ENCODE data around the gene MRPL23. TPM values are rescaled to one million over a fixed set of nuclear protein-coding genes. Genes with fewer than 3 reads are reported as not detected.

Gene MRPL23
- total RNA-seq, 1 experiment from 2014 or later: 109 TPM

DNA sequence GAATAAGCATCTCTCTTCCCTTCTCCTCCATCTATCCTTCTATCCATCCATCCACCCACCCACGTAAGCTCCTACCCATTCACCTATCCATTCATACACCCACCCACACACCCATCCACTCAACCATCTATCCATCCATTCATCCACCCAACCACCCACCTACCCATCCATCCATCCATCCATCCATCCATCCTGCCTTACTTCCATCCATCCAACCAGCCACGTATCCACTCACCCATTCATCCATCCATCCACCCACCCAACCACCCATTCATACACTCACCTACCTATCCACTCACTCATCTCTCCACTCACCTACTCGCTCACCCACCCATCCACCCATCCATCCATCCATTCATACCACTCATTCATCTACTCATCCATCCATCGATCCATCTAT lies 14.5 kb upstream of the MRPL23 start:
- BruUV-seq (replicated peaks): no TSS peak
- Histone ChIP-seq H3K27ac (ENCODE audit: low read depth, low read length) (no peak overlapping the region), H3K9me2 (ENCODE audit: insufficient read depth) (no peaks in the 10 kb centered on the region), H3K9ac (ENCODE audit: low read length) (no peak overlapping the region), H2AFZ (ENCODE audit: low read depth, low read length, poor library complexity, severe bottlenecking) (no peak overlapping the region), H3K4me2 (ENCODE audit: low read length) (no peak overlapping the region), H3K4me1 (ENCODE audit: control insufficient read depth in 1 of 2, insufficient read depth in 2 of 2, low read length in 2 of 2) (no peaks in the 10 kb centered on the region), H3K4me3 (replicated peaks in 1 of 2; ENCODE audit: low read depth in 1 of 2, low read length in 2 of 2) (no peak overlapping the region), H3K36me3 (ENCODE audit: control insufficient read depth in 1 of 2, insufficient read depth in 2 of 2, low read length in 2 of 2) (no peaks in the 10 kb centered on the region), H3K79me2 (ENCODE audit: insufficient read depth, low read length) (no peaks in the 10 kb centered on the region), H3K27me3 (ENCODE audit: insufficient read depth, low read length) (no peaks in the 10 kb centered on the region), H4K20me1 (ENCODE audit: insufficient read depth) (no peaks in the 10 kb centered on the region), H3K9me3 (ENCODE audit: control insufficient read depth in 1 of 2, insufficient read depth in 1 of 2, low read depth in 1 of 2, low read length in 2 of 2) (no peaks in the 10 kb centered on the region)
- TF ChIP-seq, protein P1, sequence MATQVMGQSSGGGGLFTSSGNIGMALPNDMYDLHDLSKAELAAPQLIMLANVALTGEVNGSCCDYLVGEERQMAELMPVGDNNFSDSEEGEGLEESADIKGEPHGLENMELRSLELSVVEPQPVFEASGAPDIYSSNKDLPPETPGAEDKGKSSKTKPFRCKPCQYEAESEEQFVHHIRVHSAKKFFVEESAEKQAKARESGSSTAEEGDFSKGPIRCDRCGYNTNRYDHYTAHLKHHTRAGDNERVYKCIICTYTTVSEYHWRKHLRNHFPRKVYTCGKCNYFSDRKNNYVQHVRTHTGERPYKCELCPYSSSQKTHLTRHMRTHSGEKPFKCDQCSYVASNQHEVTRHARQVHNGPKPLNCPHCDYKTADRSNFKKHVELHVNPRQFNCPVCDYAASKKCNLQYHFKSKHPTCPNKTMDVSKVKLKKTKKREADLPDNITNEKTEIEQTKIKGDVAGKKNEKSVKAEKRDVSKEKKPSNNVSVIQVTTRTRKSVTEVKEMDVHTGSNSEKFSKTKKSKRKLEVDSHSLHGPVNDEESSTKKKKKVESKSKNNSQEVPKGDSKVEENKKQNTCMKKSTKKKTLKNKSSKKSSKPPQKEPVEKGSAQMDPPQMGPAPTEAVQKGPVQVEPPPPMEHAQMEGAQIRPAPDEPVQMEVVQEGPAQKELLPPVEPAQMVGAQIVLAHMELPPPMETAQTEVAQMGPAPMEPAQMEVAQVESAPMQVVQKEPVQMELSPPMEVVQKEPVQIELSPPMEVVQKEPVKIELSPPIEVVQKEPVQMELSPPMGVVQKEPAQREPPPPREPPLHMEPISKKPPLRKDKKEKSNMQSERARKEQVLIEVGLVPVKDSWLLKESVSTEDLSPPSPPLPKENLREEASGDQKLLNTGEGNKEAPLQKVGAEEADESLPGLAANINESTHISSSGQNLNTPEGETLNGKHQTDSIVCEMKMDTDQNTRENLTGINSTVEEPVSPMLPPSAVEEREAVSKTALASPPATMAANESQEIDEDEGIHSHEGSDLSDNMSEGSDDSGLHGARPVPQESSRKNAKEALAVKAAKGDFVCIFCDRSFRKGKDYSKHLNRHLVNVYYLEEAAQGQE (IDR thresholded peaks at IDR 0.05; ENCODE audit: low read depth): no peak
- no peak for TF ChIP-seq EZH2 (IDR thresholded peaks at IDR 0.05)
- no peak for TF ChIP-seq RAD21 (IDR thresholded peaks at IDR 0.05; ENCODE audit: low read depth)
- TF ChIP-seq, protein P2, sequence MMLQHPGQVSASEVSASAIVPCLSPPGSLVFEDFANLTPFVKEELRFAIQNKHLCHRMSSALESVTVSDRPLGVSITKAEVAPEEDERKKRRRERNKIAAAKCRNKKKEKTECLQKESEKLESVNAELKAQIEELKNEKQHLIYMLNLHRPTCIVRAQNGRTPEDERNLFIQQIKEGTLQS (IDR thresholded peaks at IDR 0.05): no peak
- TF ChIP-seq POLR2AphosphoS5 (IDR thresholded peaks at IDR 0.05; ENCODE audit: low read depth, low read length): no peak
- no peak for TF ChIP-seq POLR2A (IDR thresholded peaks at IDR 0.05; ENCODE audit: borderline replicate concordance, extremely low read depth, insufficient read depth, insufficient read length)
- no peak for TF ChIP-seq ZFX (IDR thresholded peaks at IDR 0.05)
- TF ChIP-seq TCF7L2 (IDR thresholded peaks at IDR 0.05; ENCODE audit: borderline replicate concordance, extremely low read depth, insufficient read depth, insufficient read length): no peak
- no peak for TF ChIP-seq CEBPB (IDR thresholded peaks at IDR 0.05; ENCODE audit: low read depth)
- TF ChIP-seq JUND (IDR thresholded peaks at IDR 0.05): no peak
- TF ChIP-seq, protein P3, sequence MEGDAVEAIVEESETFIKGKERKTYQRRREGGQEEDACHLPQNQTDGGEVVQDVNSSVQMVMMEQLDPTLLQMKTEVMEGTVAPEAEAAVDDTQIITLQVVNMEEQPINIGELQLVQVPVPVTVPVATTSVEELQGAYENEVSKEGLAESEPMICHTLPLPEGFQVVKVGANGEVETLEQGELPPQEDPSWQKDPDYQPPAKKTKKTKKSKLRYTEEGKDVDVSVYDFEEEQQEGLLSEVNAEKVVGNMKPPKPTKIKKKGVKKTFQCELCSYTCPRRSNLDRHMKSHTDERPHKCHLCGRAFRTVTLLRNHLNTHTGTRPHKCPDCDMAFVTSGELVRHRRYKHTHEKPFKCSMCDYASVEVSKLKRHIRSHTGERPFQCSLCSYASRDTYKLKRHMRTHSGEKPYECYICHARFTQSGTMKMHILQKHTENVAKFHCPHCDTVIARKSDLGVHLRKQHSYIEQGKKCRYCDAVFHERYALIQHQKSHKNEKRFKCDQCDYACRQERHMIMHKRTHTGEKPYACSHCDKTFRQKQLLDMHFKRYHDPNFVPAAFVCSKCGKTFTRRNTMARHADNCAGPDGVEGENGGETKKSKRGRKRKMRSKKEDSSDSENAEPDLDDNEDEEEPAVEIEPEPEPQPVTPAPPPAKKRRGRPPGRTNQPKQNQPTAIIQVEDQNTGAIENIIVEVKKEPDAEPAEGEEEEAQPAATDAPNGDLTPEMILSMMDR (IDR thresholded peaks at IDR 0.05 in 2 of 3, conservative IDR thresholded peaks at IDR 0.05 in 1 of 3; ENCODE audit: borderline replicate concordance in 1 of 3, insufficient read depth in 1 of 3, low read depth in 2 of 3, low read length in 2 of 3): no peak
- no peak for TF ChIP-seq CBX3 (IDR thresholded peaks at IDR 0.05; ENCODE audit: low read depth)
- ATAC-seq (no peak), DNase-seq (ENCODE audit: low read depth, low spot score) (no peak)
- ChIA-PET CTCF (no interaction called here), RAD21 (ENCODE audit: low non-redundant PET in 1 of 2, low total read pairs in 2 of 2, uncharacterized antibody in 2 of 2, unreplicated experiment in 2 of 2) (no interaction called here), POLR2A (no interaction called here)
- intact Hi-C loops (cut with micrococcal nuclease): no loop called here

Measured in HCT116 (cell line).